T-helper 1 cell (primary cell): Measurements from ENCODE around the gene ARHGAP15.

Experiments used
- DNase-seq, 5 donors: peaks; one replicate each; pipeline ENCODE4 v3.0.0-alpha.2; 2012 to 2020

The ARHGAP15 gene

GRCh38 chr2:143802242-143802641, 673.0 kb downstream of the ARHGAP15 start:
- DNase-seq, result peak in 1 of 5 donors; percentile 41

- DNase-seq, result peak in 1 of 5 donors; percentile 59
Measured at GRCh38 chr2:143802871-143803650, 673.8 kb downstream of the ARHGAP15 start.

- no peak for DNase-seq
Measured at GRCh38 chr2:143803936-143804335, 674.7 kb downstream of the ARHGAP15 start.

- no peak for DNase-seq
Measured at GRCh38 chr2:143805666-143806065, 676.4 kb downstream of the ARHGAP15 start.

GRCh38 chr2:143807192-143807591, 678.0 kb downstream of the ARHGAP15 start:
- no peak for DNase-seq

- no peak for DNase-seq
Measured at GRCh38 chr2:143807671-143808070, 678.5 kb downstream of the ARHGAP15 start.

- DNase-seq, result no peak
Measured at GRCh38 chr2:143808166-143808565, 678.9 kb downstream of the ARHGAP15 start.

GRCh38 chr2:143815082-143815481, 685.9 kb downstream of the ARHGAP15 start:
- no peak for DNase-seq

- DNase-seq, result no peak
Measured at GRCh38 chr2:143816916-143817315, 687.7 kb downstream of the ARHGAP15 start.
